IMR-90 (cell line): Measurements from ENCODE around the gene KIAA0232. TPM values are rescaled to one million over a fixed set of nuclear protein-coding genes. Genes with fewer than 3 reads are reported as not detected.

Source experiments
- ATAC-seq: fragments of 200-7000 bp; cut with Tn5 transposase; 2 replicates; pipeline ENCODE4 v1.9.1; 2020; ENCODE audit warnings: low read depth, mild to moderate bottlenecking, moderate library complexity
- BruUV-seq: library from RNA; stranded (reverse); fragments of 400-500 nt; replicated peaks from 2 replicates; lab custom pipeline; 2021; lab: Mats Ljungman, UMichigan
- CTCF ChIA-PET: fragments of 300-600 bp; formaldehyde crosslinking; extraction: SDS; loops from one replicate; lab custom pipeline; 2021; ENCODE audit warnings: antibody characterized with exemption; lab: Yijun Ruan, JAX
- POLR2A ChIA-PET: fragments of 300-600 bp; sonication (Branson Sonifier 250); formaldehyde crosslinking; loops from one replicate; lab custom pipeline; 2022; ENCODE audit warnings: antibody characterized with exemption; ENCODE audit not compliant: unreplicated experiment; lab: Charles Lee
- DNase-seq: peaks from one replicate; pipeline ENCODE4 v3.0.0; 2013
- H2AFZ ChIP-seq: replicated peaks from 2 replicates; pipeline ENCODE3; 2013; ENCODE audit warnings: low read length, mild to moderate bottlenecking; ENCODE audit not compliant: poor library complexity
- H2AK5ac ChIP-seq: 2 replicates; pipeline ENCODE4 v1.6.1; 2013; ENCODE audit warnings: low read depth, low read length, inconsistent platforms
- H2AK9ac ChIP-seq: replicated peaks from 2 replicates; pipeline ENCODE3; 2013; ENCODE audit warnings: mild to moderate bottlenecking, low read depth, low read length, moderate library complexity; ENCODE audit not compliant: poor library complexity
- H2BK120ac ChIP-seq: 2 replicates; pipeline ENCODE4 v1.6.1; 2013; ENCODE audit warnings: low read depth, low read length, inconsistent platforms
- H2BK15ac ChIP-seq: 3 replicates; pipeline ENCODE4 v1.6.1; 2013; ENCODE audit warnings: low read depth, low read length, inconsistent platforms
- H2BK20ac ChIP-seq: 2 replicates; pipeline ENCODE4 v1.6.1; 2013; ENCODE audit warnings: low read depth, mild to moderate bottlenecking, inconsistent platforms, low read length, moderate library complexity
- H2BK5ac ChIP-seq: 2 replicates; pipeline ENCODE4 v1.6.1; 2013; ENCODE audit warnings: mild to moderate bottlenecking, low read depth, low read length, inconsistent platforms; ENCODE audit not compliant: poor library complexity, severe bottlenecking
- H3K14ac ChIP-seq: replicated peaks from 2 replicates; pipeline ENCODE4 v1.6.1; 2013; ENCODE audit warnings: low read depth, low read length, inconsistent platforms
- H3K18ac ChIP-seq: 2 replicates; pipeline ENCODE4 v1.6.1; 2013; ENCODE audit warnings: low read depth, low read length, control low read depth
- H3K23ac ChIP-seq: 2 replicates; pipeline ENCODE4 v1.6.1; 2013; ENCODE audit warnings: low read depth, low read length, inconsistent platforms
- H3K27ac ChIP-seq: 2 replicates; pipeline ENCODE4 v1.5.1; 2013; ENCODE audit warnings: mild to moderate bottlenecking, control low read depth, low read length; ENCODE audit not compliant: insufficient read depth
- H3K27me3 ChIP-seq: 2 replicates; pipeline ENCODE4 v1.6.1; 2013; ENCODE audit warnings: low read length; ENCODE audit not compliant: control insufficient read depth, insufficient read depth
- H3K36me3 ChIP-seq: 2 replicates; pipeline ENCODE4 v1.6.1; 2013; ENCODE audit warnings: low read length, mixed read lengths; ENCODE audit not compliant: control insufficient read depth, insufficient read depth
- H3K4ac ChIP-seq: 2 replicates; pipeline ENCODE4 v1.6.1; 2013; ENCODE audit warnings: low read depth, low read length, inconsistent platforms
- H3K4me1 ChIP-seq: 2 replicates; pipeline ENCODE4 v1.6.1; 2013; ENCODE audit warnings: low read length, mixed read lengths; ENCODE audit not compliant: control insufficient read depth, insufficient read depth
- H3K4me2 ChIP-seq: 2 replicates; pipeline ENCODE4 v1.6.1; 2013; ENCODE audit warnings: low read depth, mild to moderate bottlenecking, control low read depth, low read length, moderate library complexity
- H3K4me3 ChIP-seq: 2 replicates; pipeline ENCODE4 v1.5.1; 2013; ENCODE audit warnings: low read depth, mild to moderate bottlenecking, control low read depth, low read length, moderate library complexity; ENCODE audit not compliant: insufficient read depth
- H3K56ac ChIP-seq: 2 replicates; pipeline ENCODE4 v1.6.1; 2013; ENCODE audit warnings: low read length, inconsistent platforms; ENCODE audit not compliant: insufficient read depth; ENCODE audit errors: extremely low read depth
- H3K79me1 ChIP-seq, 2 experiments: 2 replicates each; pipeline ENCODE4 v1.6.1; 2013; ENCODE audit warnings: low read length in 2 of 2, inconsistent platforms in 1 of 2, low read depth in 1 of 2
- H3K9ac ChIP-seq: 2 replicates; pipeline ENCODE4 v1.6.1; 2013; ENCODE audit warnings: low read depth, low read length, control low read depth
- H3K9me1 ChIP-seq: 2 replicates; pipeline ENCODE4 v1.6.1; 2013; ENCODE audit warnings: low read length, inconsistent platforms; ENCODE audit not compliant: insufficient read depth
- H3K9me3 ChIP-seq: 2 replicates; pipeline ENCODE4 v1.6.1; 2013; ENCODE audit warnings: low read length; ENCODE audit not compliant: control insufficient read depth, insufficient read depth
- H4K20me1 ChIP-seq: 2 replicates; pipeline ENCODE4 v1.6.1; 2013; ENCODE audit warnings: low read length, inconsistent platforms; ENCODE audit not compliant: insufficient read depth
- H4K5ac ChIP-seq: 2 replicates; pipeline ENCODE4 v1.6.1; 2013; ENCODE audit warnings: mild to moderate bottlenecking, low read depth, low read length, control low read depth
- H4K8ac ChIP-seq, 2 experiments: 2 replicates each; pipeline ENCODE4 v1.6.1; 2013; ENCODE audit warnings: low read depth in 2 of 2, low read length in 2 of 2, control low read depth in 1 of 2, inconsistent platforms in 1 of 2
- H4K91ac ChIP-seq: 2 replicates; pipeline ENCODE4 v1.6.1; 2013; ENCODE audit warnings: low read depth, low read length, inconsistent platforms; ENCODE audit not compliant: insufficient read depth
- BHLHE40 ChIP-seq: fragments of 150-350 bp; IDR thresholded peaks from 2 replicates; pipeline ENCODE4 v1.6.1; 2016; ENCODE audit warnings: mild to moderate bottlenecking, low read depth, low read length
- CEBPB ChIP-seq: IDR thresholded peaks from 2 replicates; pipeline ENCODE4 v1.6.1; 2012; ENCODE audit warnings: low read depth, low read length, improper control_type of control experiment
- CHD1 ChIP-seq: IDR thresholded peaks from 2 replicates; pipeline ENCODE4 v1.6.1; 2012; ENCODE audit warnings: low read depth, low read length, improper control_type of control experiment
- CTCF ChIP-seq: conservative IDR thresholded peaks from 2 replicates; pipeline ENCODE4 v1.5.1; 2012; ENCODE audit warnings: mild to moderate bottlenecking, low read depth, low read length, improper control_type of control experiment
- ELK1 ChIP-seq: fragments of 150-350 bp; IDR thresholded peaks from 2 replicates; pipeline ENCODE4 v1.6.1; 2016; ENCODE audit warnings: low read depth, mild to moderate bottlenecking, low read length, moderate library complexity, borderline replicate concordance
- FOS ChIP-seq: fragments of 150-350 bp; IDR thresholded peaks from 2 replicates; pipeline ENCODE4 v1.6.1; 2016; ENCODE audit warnings: low read depth, low read length
- MAFK ChIP-seq: IDR thresholded peaks from 2 replicates; pipeline ENCODE4 v1.6.1; 2012; ENCODE audit warnings: low read depth, low read length, improper control_type of control experiment
- MAZ ChIP-seq: IDR thresholded peaks from 2 replicates; pipeline ENCODE4 v1.6.1; 2012; ENCODE audit warnings: low read depth, mild to moderate bottlenecking, low read length, improper control_type of control experiment, moderate library complexity, borderline replicate concordance
- MXI1 ChIP-seq: IDR thresholded peaks from 2 replicates; pipeline ENCODE4 v1.6.1; 2012; ENCODE audit warnings: low read depth, mild to moderate bottlenecking, low read length, moderate library complexity, borderline replicate concordance
- NFE2L2 ChIP-seq: fragments of 150-350 bp; IDR thresholded peaks from 2 replicates; pipeline ENCODE4 v1.6.1; 2016; ENCODE audit warnings: low read depth, mild to moderate bottlenecking, low read length
- POLR2A ChIP-seq: IDR thresholded peaks from 2 replicates; pipeline ENCODE4 v1.6.1; 2012; ENCODE audit warnings: mild to moderate bottlenecking, low read depth, low read length
- RAD21 ChIP-seq: IDR thresholded peaks from 2 replicates; pipeline ENCODE4 v1.6.1; 2012; ENCODE audit warnings: low read length, improper control_type of control experiment
- RCOR1 ChIP-seq: IDR thresholded peaks from 2 replicates; pipeline ENCODE4 v1.6.1; 2012; ENCODE audit warnings: mild to moderate bottlenecking, low read length, improper control_type of control experiment; ENCODE audit not compliant: insufficient replicate concordance
- RFX5 ChIP-seq: IDR thresholded peaks from 2 replicates; pipeline ENCODE4 v1.8.0; 2012; ENCODE audit warnings: low read depth, mild to moderate bottlenecking, low read length, moderate library complexity
- SMC3 ChIP-seq: fragments of 150-350 bp; IDR thresholded peaks from 2 replicates; pipeline ENCODE4 v1.6.1; 2016; ENCODE audit warnings: low read depth, mild to moderate bottlenecking, antibody characterized with exemption, low read length, moderate library complexity
- USF2 ChIP-seq: fragments of 150-350 bp; IDR thresholded peaks from 2 replicates; pipeline ENCODE4 v1.6.1; 2017; ENCODE audit warnings: mild to moderate bottlenecking, antibody characterized with exemption, low read length, low read depth
- WGBS, 2 experiments: methylation state at CpG; one replicate each; pipeline versions ENCODE4 v1.1.5 to v1.1.7; 2013; ENCODE audit warnings: missing lambda C conversion rate in 2 of 2; ENCODE audit not compliant: insufficient read length in 1 of 2; ENCODE audit errors: extremely low coverage in 2 of 2; 5-methylcytosine and 5-hydroxymethylcytosine counted together
- dilution Hi-C: fragments of 300-500 bp; cut with HindIII; formaldehyde crosslinking; loops from one replicate; pipeline ENCODE4 v1.14.3; 2018; ENCODE audit warnings: low sequenced_read_pairs; ENCODE audit not compliant: unreplicated experiment
- in situ Hi-C: fragments of 300-500 bp; cut with MboI; formaldehyde crosslinking; loops from 3 replicates; pipeline ENCODE4 v1.14.3; 2019; ENCODE audit warnings: low sequenced_read_pairs, inconsistent platforms, mixed read lengths
- intact Hi-C: fragments of 100-400 bp; cut with micrococcal nuclease; formaldehyde crosslinking; loops from 2 replicates; pipeline ENCODE4 v1.10.0; 2022
- polyA plus RNA-seq, 3 experiments: library from polyadenylated mRNA; depleted of rRNA; stranded (reverse); fragments of >200 nt; gene quantifications; 2 replicates each; pipeline ENCODE4 v1.2.3, GENCODE V29; 2012; ENCODE audit warnings: low replicate concordance in 1 of 3
- total RNA-seq: library from RNA; depleted of rRNA; stranded (reverse); fragments of >200 nt; gene quantifications from 2 replicates; pipeline ENCODE4 v1.2.3, GENCODE V29; 2012

KIAA0232 gene
- total and polyA plus RNA-seq, 2 of the 4 experiments (the other 2 are of a cell fraction), result 6.8 to 19.5 TPM

GRCh38 chr4:6813725-6814124 lies 31.2 kb downstream of the KIAA0232 start:
- no peaks in the 10 kb centered on the region; the same call in 1 of the 2 replicates for H3K4me1 ChIP-seq
- WGBS, 2 experiments, result no CpG with 5 or more reads among the region's 3 CpGs
- no peak overlapping the region for H2BK15ac ChIP-seq
- CTCF ChIA-PET, result interaction anchor here (0.9 kb wide), 1 partner anchor 258 kb away, joined by 4 read pairs; no protein-coding TSS in a partner anchor
- H2BK5ac ChIP-seq, result no peak overlapping the region
- no peak overlapping the region for H3K4me2 ChIP-seq
- no peak overlapping the region for H3K14ac ChIP-seq
- H3K56ac ChIP-seq, result no peak overlapping the region
- H3K27ac ChIP-seq, result no peak overlapping the region
- H3K23ac ChIP-seq, result no peak overlapping the region
- no TSS peak for BruUV-seq
- POLR2A ChIA-PET, result no interaction called here
- H2AK5ac ChIP-seq, result no peak overlapping the region
- H3K9me1 ChIP-seq, result peaks cover 16% of the 10 kb centered on the region
- H2BK20ac ChIP-seq, result no peak overlapping the region
- no peak for ATAC-seq
- H2AK9ac ChIP-seq, result no peak overlapping the region
- no peak for DNase-seq
- TF ChIP-seq NFE2L2 (no peak), CHD1 (no peak), CTCF (no peak), FOS (no peak), SMC3 (no peak), MAFK (no peak), RAD21 (no peak), CEBPB (no peak), POLR2A (no peak), MAZ (no peak), USF2 (no peak), ELK1 (no peak), MXI1 (no peak), RCOR1 (no peak), BHLHE40 (no peak), RFX5 (no peak)
- no peak overlapping the region for H2BK120ac ChIP-seq
- H3K4me3 ChIP-seq, result no peak overlapping the region
- no peak overlapping the region for H3K9ac ChIP-seq
- dilution Hi-C loops, result no loop called here
- in situ Hi-C loops, result no loop called here
- H3K27me3 ChIP-seq, result no peaks in the 10 kb centered on the region
- peaks cover 41 to 58% of the 10 kb centered on the region in 2 experiments for H3K79me1 ChIP-seq
- no peak overlapping the region for H4K5ac ChIP-seq
- H2AFZ ChIP-seq, result no peak overlapping the region
- H3K4ac ChIP-seq, result no peak overlapping the region
- no peaks in the 10 kb centered on the region for H3K9me3 ChIP-seq
- no peak overlapping the region for H3K18ac ChIP-seq
- no peaks in the 10 kb centered on the region for H3K36me3 ChIP-seq
- no peak overlapping the region for H4K8ac ChIP-seq
- no peak overlapping the region for H4K91ac ChIP-seq
- intact Hi-C loops, result no loop called here
- peaks cover 35% of the 10 kb centered on the region; the same call in 1 of the 2 replicates for H4K20me1 ChIP-seq
